Stimulated activated CD4-positive, alpha-beta T cell treated with anti-CD3 and anti-CD28 coated beads, Interleukin-2, amount 100 ng/mL, for 24 hours (primary cell): Measurements from ENCODE around the gene HOXA5.

Experiments
- DNase-seq, 2 donors: peaks; one replicate each; pipeline ENCODE4 v3.0.0-alpha.2; 2020

The HOXA5 gene

GRCh38 chr7:27091941-27092818 lies 51.3 kb downstream of the HOXA5 start:
- DNase-seq, result no peak

DNA sequence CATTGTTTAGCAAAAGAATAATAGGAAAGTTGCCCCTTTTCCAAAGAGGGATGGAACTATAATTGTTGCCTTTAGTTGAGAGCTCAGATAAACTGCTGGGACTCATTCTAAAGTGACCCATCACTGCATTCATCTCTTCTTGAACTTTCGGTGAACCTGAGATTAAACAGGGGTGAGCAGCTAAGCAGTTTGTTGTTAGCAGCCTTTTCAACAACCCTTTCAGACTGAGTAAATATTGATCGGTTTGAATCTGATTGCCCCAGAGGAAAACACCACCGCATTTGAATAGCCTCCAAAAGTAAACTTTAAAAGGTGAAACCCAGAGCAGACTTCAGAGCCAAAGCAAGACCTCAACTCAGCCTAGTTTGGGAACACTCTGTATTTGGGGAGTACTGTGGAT lies 52.4 kb downstream of the HOXA5 start:
- DNase-seq, result no peak
